ENCODE results near the gene FAM171A2. TPM values are rescaled to one million over a fixed set of nuclear protein-coding genes. Genes with fewer than 3 reads are reported as not detected.
"Not testable (repeated sequence)": the region's sequence is repeated elsewhere in the genome, so short reads cannot be mapped to it uniquely, and the experiment has no call there.

Gene FAM171A2
- total and polyA plus RNA-seq, 2 of the 8 experiments (the other 6 are each of a cell fraction or from before 2014, with no cell fraction given), result 21.9 to 24.1 TPM

GRCh38 chr17:44365051-44365450, 1.4 kb upstream of the FAM171A2 start:
- H3K23me2 ChIP-seq (ENCODE audit: low read depth, low read length); H3K9ac ChIP-seq (replicated peaks in 1 of 4; ENCODE audit: extremely low read depth in 1 of 4, low read depth in 3 of 4, low read length in 3 of 4); H3K36me3 ChIP-seq (ENCODE audit: control insufficient read depth in 2 of 4, insufficient read depth in 4 of 4, low read length in 3 of 4); H3K79me1 ChIP-seq (ENCODE audit: low read depth, low read length); H3K18ac ChIP-seq (ENCODE audit: extremely low read depth, low read length); H3K9me3 ChIP-seq (ENCODE audit: insufficient read depth in 2 of 2, low read depth in 1 of 2, low read length in 1 of 2); H3K27ac ChIP-seq (ENCODE audit: low read depth, low read length); H4K8ac ChIP-seq (ENCODE audit: extremely low read depth, insufficient read depth, low read length); H3K56ac ChIP-seq (replicated peaks; ENCODE audit: insufficient read length, low read depth, low read length); H4K5ac ChIP-seq (ENCODE audit: insufficient read length, low read depth, low read length); DNase-seq (ENCODE audit: low read depth in 1 of 2, low spot score in 2 of 2); H3K4ac ChIP-seq (replicated peaks; ENCODE audit: insufficient read length, low read depth, low read length); H3K4me3 ChIP-seq (ENCODE audit: extremely low read depth in 1 of 4, insufficient read depth in 2 of 4, low read depth in 3 of 4, low read length in 4 of 4); POLR2A ChIA-PET (ENCODE audit: partially characterized antibody); FAIRE-seq; H2BK120ac ChIP-seq (replicated peaks; ENCODE audit: low read depth, low read length); H2BK15ac ChIP-seq (ENCODE audit: low read length); H2BK20ac ChIP-seq (ENCODE audit: low read length); H3K14ac ChIP-seq (ENCODE audit: insufficient read length); H3K27me3 ChIP-seq (replicated peaks in 1 of 4; ENCODE audit: control insufficient read depth in 3 of 4, extremely low read depth in 1 of 4, insufficient read depth in 3 of 4, low read length in 3 of 4); H4K91ac ChIP-seq (replicated peaks; ENCODE audit: insufficient read length, low read length); H3K79me2 ChIP-seq (ENCODE audit: control insufficient read depth in 1 of 2, insufficient read depth in 2 of 2, low read length in 2 of 2); H2BK12ac ChIP-seq (ENCODE audit: low read depth, low read length); H3K23ac ChIP-seq (ENCODE audit: insufficient read length); H2AK5ac ChIP-seq (ENCODE audit: low read depth, low read length); H2AFZ ChIP-seq (ENCODE audit: low read length); H2BK5ac ChIP-seq (ENCODE audit: low read depth, low read length); H3K4me2 ChIP-seq (ENCODE audit: insufficient read depth in 1 of 2, low read depth in 2 of 2, low read length in 2 of 2): not testable (repeated sequence)
- H4K20me1 ChIP-seq (replicated peaks in 1 of 2; ENCODE audit: control insufficient read depth in 1 of 2, insufficient read depth in 2 of 2, low read length in 2 of 2), result peaks cover 3 to 11% of the 10 kb centered on the region in 2 experiments
- 92% methylated on average over 5 of the region's 5 CpGs; no CpG with 5 or more reads in 1 of the 2 experiments for WGBS, 2 experiments (ENCODE audit: extremely low coverage in 1 of 2, insufficient coverage in 1 of 2, insufficient read length in 1 of 2, insufficient replicate concordance in 2 of 2, low coverage in 1 of 2, low lambda C conversion rate in 2 of 2, missing lambda C conversion rate in 1 of 2)
- H3K4me1 ChIP-seq (replicated peaks in 1 of 4; ENCODE audit: control insufficient read depth in 3 of 4, insufficient read depth in 4 of 4, low read length in 3 of 4), result peaks cover 9 to 22% (median 18%) of the 10 kb centered on the region in 4 experiments
- CTCF ChIA-PET (ENCODE audit: partially characterized antibody), result interaction anchor here (1.0 to 3.9 kb wide), 2 partner anchors 11 to 14 kb away, joined by 4 to 31 read pairs; no protein-coding TSS in a partner anchor

Data from H1 (cell line).